Ishikawa (cell line): ENCODE data around the gene SMCO4.
A peak's percentile ranks its signal among the peaks of the same experiment; 100 is the strongest.

Source experiments
- CEBPB ChIP-seq: IDR thresholded peaks from 2 replicates; pipeline ENCODE4 v1.6.1; 2012
- CREB1 ChIP-seq: IDR thresholded peaks from 2 replicates; pipeline ENCODE4 v1.6.1; 2012; ENCODE audit warnings: low read depth
- EGR1 ChIP-seq: IDR thresholded peaks from 2 replicates; pipeline ENCODE4 v1.6.1; 2012
- EP300 ChIP-seq: IDR thresholded peaks from 2 replicates; pipeline ENCODE4 v1.6.1; 2012; ENCODE audit warnings: borderline replicate concordance
- FOXM1 ChIP-seq: IDR thresholded peaks from 2 replicates; pipeline ENCODE4 v1.6.1; 2012; ENCODE audit warnings: low read depth, borderline replicate concordance
- MAX ChIP-seq: IDR thresholded peaks from 2 replicates; pipeline ENCODE4 v1.6.1; 2012
- NFIC ChIP-seq: IDR thresholded peaks from 2 replicates; pipeline ENCODE4 v1.6.1; 2012
- RAD21 ChIP-seq: IDR thresholded peaks from 2 replicates; pipeline ENCODE4 v1.6.1; 2012; ENCODE audit warnings: low read depth
- REST ChIP-seq: IDR thresholded peaks from 2 replicates; pipeline ENCODE4 v1.6.1; 2012; ENCODE audit warnings: low read depth, mild to moderate bottlenecking
- TAF1 ChIP-seq: IDR thresholded peaks from 2 replicates; pipeline ENCODE4 v1.6.1; 2012; ENCODE audit warnings: low read depth, mild to moderate bottlenecking
- TCF12 ChIP-seq: IDR thresholded peaks from 2 replicates; pipeline ENCODE4 v1.6.1; 2012; ENCODE audit warnings: low read depth
- TEAD4 ChIP-seq: IDR thresholded peaks from 2 replicates; pipeline ENCODE4 v1.6.1; 2012
- USF1 ChIP-seq: IDR thresholded peaks from 2 replicates; pipeline ENCODE4 v1.6.1; 2012
- YY1 ChIP-seq: IDR thresholded peaks from 2 replicates; pipeline ENCODE4 v1.6.1; 2012; ENCODE audit warnings: low read depth
- ZBTB7A ChIP-seq: IDR thresholded peaks from 2 replicates; pipeline ENCODE4 v1.6.1; 2012; ENCODE audit warnings: low read depth

SMCO4 gene

GRCh38 chr11:93543292-93543977 is at the start of gene SMCO4:
Gene SMCO4 (minus strand): TSS chr11:93543391. CDS start chr11:93479189, 64,202 bp downstream.
- 0 out of 2 replicates have a peak, but pooled peaks have one; percentile 21 for TF ChIP-seq MAX
- no peak for TF ChIP-seq TCF12
- TF ChIP-seq RAD21: peak; percentile 70
- peak; percentile 16; the same call in 1 of the 2 replicates for TF ChIP-seq TAF1
- peak; percentile 44; the same call in 1 of the 2 replicates for TF ChIP-seq EGR1
- no peak for TF ChIP-seq ZBTB7A
- TF ChIP-seq YY1: 0 out of 2 replicates have a peak, but pooled peaks have one; percentile 19
- no peak for TF ChIP-seq CEBPB
- TF ChIP-seq CREB1: no peak
- TF ChIP-seq TEAD4: 0 out of 2 replicates have a peak, but pooled peaks have one; percentile 8
- no peak for TF ChIP-seq EP300

GRCh38 chr11:93591247-93591898 is 48.2 kb upstream of the SMCO4 start:
- TF ChIP-seq ZBTB7A (no peak), RAD21 (no peak), TCF12 (no peak), EP300 (no peak), MAX (no peak), USF1 (no peak)

GRCh38 chr11:93589347-93589746 is 46.2 kb upstream of the SMCO4 start:
- no peak for TF ChIP-seq TEAD4
- no peak for TF ChIP-seq USF1
- no peak for TF ChIP-seq CREB1
- TF ChIP-seq YY1: no peak
- no peak for TF ChIP-seq EGR1
- TF ChIP-seq MAX: no peak
- no peak for TF ChIP-seq FOXM1
- TF ChIP-seq EP300: no peak
- TF ChIP-seq ZBTB7A: no peak
- TF ChIP-seq CEBPB: no peak
- TF ChIP-seq REST: no peak
- no peak for TF ChIP-seq TCF12
- TF ChIP-seq NFIC: no peak

GRCh38 chr11:93587858-93588581 is 44.8 kb upstream of the SMCO4 start:
- TF ChIP-seq USF1 (no peak), NFIC (no peak), YY1 (no peak), EP300 (no peak), REST (no peak), FOXM1 (no peak), TAF1 (no peak), TCF12 (no peak), EGR1 (no peak)
